GM19099 (cell line): ENCODE measurements around the gene VPS41.

Source experiments
- POLR2A ChIP-seq: IDR thresholded peaks from 3 replicates; pipeline ENCODE4 v1.6.1; 2011; ENCODE audit warnings: low read depth; ENCODE audit not compliant: insufficient read length; ENCODE audit errors: extremely low read depth

Gene VPS41

GRCh38 chr7:38740041-38740440 lies 168.9 kb downstream of the VPS41 start:
- TF ChIP-seq POLR2A = no peak

GRCh38 chr7:38736138-38736537 lies 172.9 kb downstream of the VPS41 start:
- no peak for TF ChIP-seq POLR2A

DNA sequence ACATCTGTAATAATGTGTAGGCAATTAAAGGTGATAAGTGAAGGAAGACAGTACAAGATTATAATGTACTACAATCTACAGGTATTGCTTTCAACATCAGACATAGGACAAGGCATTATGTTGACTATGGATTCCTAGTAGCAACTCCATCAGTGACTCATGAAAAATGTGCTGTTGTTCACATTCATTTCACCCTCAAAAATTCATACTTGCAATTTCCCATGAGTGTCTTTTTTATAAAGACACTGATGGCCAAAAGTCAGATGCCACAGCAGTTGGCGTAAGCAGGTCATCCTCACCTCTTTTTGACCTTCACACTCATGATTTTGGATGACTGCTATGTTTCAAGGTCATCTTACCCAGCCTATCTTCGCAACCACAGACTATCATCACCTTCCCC lies 177.8 kb downstream of the VPS41 start:
- no peak for TF ChIP-seq POLR2A

- TF ChIP-seq POLR2A = no peak
Measured at GRCh38 chr7:38728145-38728544, 180.8 kb downstream of the VPS41 start.

- TF ChIP-seq POLR2A = no peak
Measured at GRCh38 chr7:38727184-38727940, 181.6 kb downstream of the VPS41 start.

DNA sequence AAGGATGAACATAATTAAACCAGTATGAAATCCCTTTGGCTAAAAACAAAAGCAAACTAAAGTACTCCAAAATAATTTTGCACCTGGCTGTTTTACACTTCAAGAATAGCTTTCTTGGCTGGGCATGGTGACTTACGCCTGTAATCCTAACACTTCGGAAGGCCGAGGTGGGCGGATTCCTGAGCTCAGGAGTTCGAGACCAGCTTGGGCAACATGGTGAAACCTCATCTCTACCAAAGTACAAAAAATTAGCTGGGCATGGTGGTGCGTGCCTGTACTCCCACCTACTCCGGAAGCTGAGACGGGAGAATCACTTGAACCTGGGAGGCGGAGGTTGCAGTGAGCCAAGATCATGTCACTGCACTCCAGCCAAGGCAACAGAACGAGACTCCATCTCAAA lies 185.7 kb downstream of the VPS41 start:
- TF ChIP-seq POLR2A = no peak

GRCh38 chr7:38716397-38716796 lies 192.6 kb downstream of the VPS41 start:
- no peak for TF ChIP-seq POLR2A

DNA sequence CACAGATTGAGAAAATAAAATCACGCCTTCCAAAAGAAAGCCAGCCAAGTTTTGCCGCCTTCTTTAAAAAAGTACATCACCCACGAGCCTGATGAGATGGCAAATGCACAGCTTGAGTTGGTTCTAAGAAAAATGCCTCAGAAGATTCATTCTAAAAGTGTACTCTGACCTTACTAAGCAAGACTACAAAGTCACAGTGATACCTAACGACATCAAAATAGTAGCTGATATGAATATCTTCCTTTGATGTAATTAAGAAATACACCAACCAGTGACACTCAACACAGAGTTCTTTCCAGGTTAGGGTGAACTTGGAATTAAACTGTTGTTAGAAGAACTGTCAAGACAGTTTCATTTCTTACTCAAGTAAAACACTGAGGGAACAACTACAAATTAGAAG lies 199.9 kb downstream of the VPS41 start:
- no peak for TF ChIP-seq POLR2A

DNA sequence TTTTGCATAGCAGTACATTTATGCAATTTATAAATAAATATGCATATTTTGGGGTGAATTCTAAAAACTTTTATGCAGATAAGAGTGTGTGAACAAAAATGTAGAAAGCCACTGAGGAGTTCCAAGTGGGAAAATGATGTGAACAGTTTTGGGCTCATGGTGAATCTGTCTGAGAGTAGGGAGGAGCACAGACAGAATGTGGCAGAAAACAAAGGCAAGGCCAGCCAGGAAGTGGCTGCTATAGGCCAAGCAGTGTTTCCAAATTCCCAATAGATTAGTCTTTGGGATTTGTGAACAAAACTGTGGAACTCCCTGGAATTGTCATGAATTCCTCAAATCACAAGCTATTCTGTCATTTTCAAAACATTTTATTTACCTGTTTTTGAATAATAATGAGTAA lies 204.2 kb downstream of the VPS41 start:
- TF ChIP-seq POLR2A = no peak

- TF ChIP-seq POLR2A = no peak
Measured at GRCh38 chr7:38704041-38704547, 204.9 kb downstream of the VPS41 start.

DNA sequence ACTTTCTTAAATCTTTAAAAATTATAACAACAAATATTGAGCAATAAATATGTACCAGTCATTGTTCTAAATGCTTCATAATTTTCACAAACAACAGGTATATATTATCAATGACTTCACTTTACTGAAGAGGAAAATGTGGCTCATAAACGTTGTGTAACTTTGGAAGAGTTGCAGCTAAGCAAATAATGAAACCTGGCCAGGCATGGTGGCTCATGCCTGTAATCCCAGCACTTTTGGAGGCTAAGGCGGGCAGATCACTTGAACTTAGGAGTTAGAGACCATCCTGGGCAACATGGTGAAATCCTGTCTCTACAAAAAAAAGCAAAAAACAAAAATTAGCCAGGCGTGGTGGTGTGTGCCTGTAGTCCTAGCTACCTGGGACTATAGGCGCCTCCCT lies 205.9 kb downstream of the VPS41 start:
- TF ChIP-seq POLR2A = no peak

GRCh38 chr7:38702002-38702535 lies 206.9 kb downstream of the VPS41 start:
- no peak for TF ChIP-seq POLR2A

- TF ChIP-seq POLR2A = no peak
Measured at GRCh38 chr7:38700116-38700515, 208.9 kb downstream of the VPS41 start.

- TF ChIP-seq POLR2A = no peak
Measured at GRCh38 chr7:38699471-38699870, 209.5 kb downstream of the VPS41 start.

DNA sequence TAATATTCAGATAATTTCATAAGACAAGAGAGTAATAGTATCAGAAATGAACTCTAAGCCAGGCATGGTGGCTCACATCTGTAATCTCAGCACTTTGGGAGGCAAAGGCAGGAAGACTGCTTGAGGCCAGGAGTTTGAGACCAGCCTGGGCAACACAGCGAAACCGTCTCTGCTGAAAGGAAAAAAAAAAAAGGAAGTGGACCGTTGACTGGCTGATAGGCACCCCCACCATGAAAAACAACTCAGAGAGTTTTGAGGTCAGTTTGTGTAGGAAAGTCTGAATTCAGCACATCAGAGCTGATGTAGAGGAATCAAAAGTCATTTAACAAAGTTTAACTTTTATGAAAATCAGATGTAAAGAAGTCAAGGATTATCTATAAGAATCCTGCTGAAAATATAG lies 214.7 kb downstream of the VPS41 start:
- no peak for TF ChIP-seq POLR2A

DNA sequence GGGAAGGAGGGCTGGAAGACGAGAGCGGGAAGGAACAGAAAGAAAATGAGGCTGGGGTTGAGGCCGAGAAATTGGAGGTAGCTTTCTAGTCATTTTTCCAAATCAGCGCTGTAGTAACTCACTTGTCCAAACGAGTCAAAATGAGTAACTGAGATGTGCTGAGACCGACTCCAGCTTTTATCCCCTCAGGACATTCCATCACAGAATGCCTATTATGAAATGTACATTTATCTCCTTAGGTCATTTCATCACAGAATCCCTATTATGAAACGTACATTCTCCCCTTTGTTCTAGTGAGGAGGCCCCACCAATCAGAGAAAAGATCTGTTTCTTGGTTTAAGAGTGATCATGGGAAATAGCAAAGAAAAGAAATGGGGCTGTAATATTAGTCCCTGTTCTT lies 222.1 kb downstream of the VPS41 start:
- no peak for TF ChIP-seq POLR2A
